Measurements from ENCODE around the gene FTSJ3.

DNA sequence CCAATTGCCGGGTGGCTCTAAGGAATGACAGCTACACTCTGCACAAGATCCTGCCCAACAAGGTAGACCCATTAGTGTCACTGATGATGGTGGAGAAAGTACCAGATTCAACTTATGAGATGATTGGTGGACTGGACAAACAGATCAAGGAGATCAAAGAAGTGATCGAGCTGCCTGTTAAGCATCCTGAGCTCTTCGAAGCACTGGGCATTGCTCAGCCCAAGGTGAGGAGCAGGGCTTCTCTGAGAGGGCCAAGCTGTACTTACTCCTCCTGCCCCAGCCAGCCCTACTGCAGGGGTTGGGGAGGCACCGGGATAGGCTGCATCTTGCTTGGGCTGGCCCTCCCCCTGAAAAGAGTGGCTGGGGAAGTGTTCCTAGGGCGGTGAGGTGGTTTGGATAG, 2.8 kb upstream of the FTSJ3 start:
- TF ChIP-seq, protein P1, sequence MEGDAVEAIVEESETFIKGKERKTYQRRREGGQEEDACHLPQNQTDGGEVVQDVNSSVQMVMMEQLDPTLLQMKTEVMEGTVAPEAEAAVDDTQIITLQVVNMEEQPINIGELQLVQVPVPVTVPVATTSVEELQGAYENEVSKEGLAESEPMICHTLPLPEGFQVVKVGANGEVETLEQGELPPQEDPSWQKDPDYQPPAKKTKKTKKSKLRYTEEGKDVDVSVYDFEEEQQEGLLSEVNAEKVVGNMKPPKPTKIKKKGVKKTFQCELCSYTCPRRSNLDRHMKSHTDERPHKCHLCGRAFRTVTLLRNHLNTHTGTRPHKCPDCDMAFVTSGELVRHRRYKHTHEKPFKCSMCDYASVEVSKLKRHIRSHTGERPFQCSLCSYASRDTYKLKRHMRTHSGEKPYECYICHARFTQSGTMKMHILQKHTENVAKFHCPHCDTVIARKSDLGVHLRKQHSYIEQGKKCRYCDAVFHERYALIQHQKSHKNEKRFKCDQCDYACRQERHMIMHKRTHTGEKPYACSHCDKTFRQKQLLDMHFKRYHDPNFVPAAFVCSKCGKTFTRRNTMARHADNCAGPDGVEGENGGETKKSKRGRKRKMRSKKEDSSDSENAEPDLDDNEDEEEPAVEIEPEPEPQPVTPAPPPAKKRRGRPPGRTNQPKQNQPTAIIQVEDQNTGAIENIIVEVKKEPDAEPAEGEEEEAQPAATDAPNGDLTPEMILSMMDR (IDR thresholded peaks at IDR 0.05), result no peak
- no peak for TF ChIP-seq POLR2A (IDR thresholded peaks at IDR 0.05; ENCODE audit: low read depth)
- no peak for TF ChIP-seq POLR2AphosphoS5 (IDR thresholded peaks at IDR 0.05)

Measured in esophagus muscularis mucosa (tissue), 3 donors.